HepG2 (cell line): Measurements from ENCODE around the gene DGAT2. TPM values are rescaled to one million over a fixed set of nuclear protein-coding genes. Genes with fewer than 3 reads are reported as not detected.

ENCODE experiments used
- AGO1 ChIP-seq: fragments of 200-400 bp; formaldehyde crosslinking; IDR thresholded peaks from 2 replicates; pipeline ENCODE4 v1.6.1; 2017; ENCODE audit warnings: mild to moderate bottlenecking, low read depth, low read length, moderate library complexity; ENCODE audit not compliant: poor library complexity, severe bottlenecking
- ATF7 ChIP-seq, 2 experiments: fragments of 450-650 bp in 1 of 2; sonication (generic) in 1 of 2; formaldehyde crosslinking in 1 of 2; IDR thresholded peaks; 2 replicates each; pipeline versions ENCODE4 v1.4.0 to v1.6.1; 2016 to 2020; ENCODE audit warnings: antibody characterized with exemption in 1 of 2, mild to moderate bottlenecking in 1 of 2, missing genetic modification reagents in 1 of 2
- HNF4G ChIP-seq, 2 experiments: sonication (generic) in 1 of 2; formaldehyde crosslinking in 1 of 2; IDR thresholded peaks; 2 replicates each; pipeline versions ENCODE4 v1.4.0 to v1.6.1; 2011 to 2020; ENCODE audit warnings: borderline replicate concordance in 2 of 2, low read depth in 2 of 2, mild to moderate bottlenecking in 2 of 2, low read length in 1 of 2, missing genetic modification reagents in 1 of 2, moderate library complexity in 1 of 2
- KLF13 ChIP-seq: sonication (generic); formaldehyde crosslinking; IDR thresholded peaks from 2 replicates; pipeline ENCODE4 v1.4.0; 2020; ENCODE audit warnings: mild to moderate bottlenecking, missing genetic modification reagents
- MED1 ChIP-seq: sonication (generic); formaldehyde crosslinking; IDR thresholded peaks from 2 replicates; pipeline ENCODE4 v1.4.0; 2020; ENCODE audit warnings: missing genetic modification reagents
- MYC ChIP-seq: sonication (generic); formaldehyde crosslinking; IDR thresholded peaks from 2 replicates; pipeline ENCODE4 v1.9.0; 2021; ENCODE audit warnings: missing genetic modification reagents, borderline replicate concordance
- NCOR1 ChIP-seq: fragments of 200-600 bp; sonication (generic); IDR thresholded peaks from 2 replicates; pipeline ENCODE4 v1.7.0; 2017; ENCODE audit warnings: antibody characterized with exemption, low read length, borderline replicate concordance
- SATB2 ChIP-seq: sonication (generic); formaldehyde crosslinking; IDR thresholded peaks from 2 replicates; pipeline ENCODE4 v1.5.0; 2020; ENCODE audit warnings: missing genetic modification reagents
- SYNCRIP ChIP-seq: fragments of 200-400 bp; formaldehyde crosslinking; IDR thresholded peaks from 2 replicates; pipeline ENCODE4 v1.6.1; 2018; ENCODE audit warnings: mild to moderate bottlenecking, low read depth, low read length; ENCODE audit not compliant: insufficient read depth
- YEATS4 ChIP-seq: sonication (generic); formaldehyde crosslinking; IDR thresholded peaks from 2 replicates; pipeline ENCODE4 v1.4.0; 2020; ENCODE audit warnings: missing genetic modification reagents, borderline replicate concordance
- ZNF354B ChIP-seq: sonication (generic); formaldehyde crosslinking; IDR thresholded peaks from 2 replicates; pipeline ENCODE4 v1.8.0; 2022; ENCODE audit warnings: mild to moderate bottlenecking, missing genetic modification reagents
- ZNF674 ChIP-seq: sonication (generic); formaldehyde crosslinking; IDR thresholded peaks from 2 replicates; pipeline ENCODE4 v1.5.0; 2020; ENCODE audit warnings: low read depth, mild to moderate bottlenecking, missing genetic modification reagents
- ZNF713 ChIP-seq: sonication (generic); formaldehyde crosslinking; IDR thresholded peaks from 2 replicates; pipeline ENCODE4 v1.4.0; 2020; ENCODE audit warnings: mild to moderate bottlenecking, missing genetic modification reagents
- ZSCAN25 ChIP-seq: sonication (generic); formaldehyde crosslinking; IDR thresholded peaks from 2 replicates; pipeline ENCODE4 v1.8.0; 2022; ENCODE audit warnings: mild to moderate bottlenecking, missing genetic modification reagents
- polyA plus RNA-seq, 8 experiments: library from polyadenylated mRNA; depleted of rRNA in 3 of 8; stranded (reverse) in 7 of 8; unstranded in 1 of 8; fragments of >200 nt; fragmentation: Illumina TruSeq in 4 of 8; extraction: Trizol in 4 of 8; gene quantifications; 2 replicates each; pipeline versions ENCODE4 v1.2.1 to v1.2.3, GENCODE V29; 2011 to 2016; ENCODE audit warnings: low read depth in 4 of 8, missing spikeins in 1 of 8, mixed read lengths in 1 of 8; ENCODE audit not compliant: insufficient read depth in 1 of 8
- total RNA-seq, 5 experiments: library from RNA; depleted of rRNA; stranded (reverse); fragments of >200 nt; fragmentation: Illumina TruSeq; extraction: Trizol; gene quantifications; 2 replicates each; pipeline ENCODE4 v1.2.3, GENCODE V29; 2016; ENCODE audit warnings: low read depth in 1 of 5
- TF ChIP-seq, protein P1 (sequence below): sonication (generic); formaldehyde crosslinking; IDR thresholded peaks from 2 replicates; pipeline ENCODE4 v1.4.0; 2020; ENCODE audit warnings: missing genetic modification reagents
- TF ChIP-seq, protein P2 (sequence below): fragments of 450-650 bp; IDR thresholded peaks from 2 replicates; pipeline ENCODE4 v1.6.1; 2017
- TF ChIP-seq, protein P3 (sequence below): sonication (generic); formaldehyde crosslinking; IDR thresholded peaks from 2 replicates; pipeline ENCODE4 v1.4.0; 2020; ENCODE audit warnings: missing genetic modification reagents
- TF ChIP-seq, protein P4 (sequence below): sonication (generic); formaldehyde crosslinking; IDR thresholded peaks from 2 replicates; pipeline ENCODE4 v1.4.0; 2020; ENCODE audit warnings: mild to moderate bottlenecking, missing genetic modification reagents
- TF ChIP-seq, protein P5 (sequence below): sonication (generic); formaldehyde crosslinking; IDR thresholded peaks from 2 replicates; pipeline ENCODE4 v1.4.0; 2020; ENCODE audit warnings: missing genetic modification reagents, borderline replicate concordance

Gene DGAT2
- total and polyA plus RNA-seq, 2 of the 13 experiments (the other 11 are each of a cell fraction or from before 2014, with no cell fraction given), result 39.0 to 65.6 TPM

- TF ChIP-seq ZNF674 (CRISPR knock-in tag) (no peak), MYC (CRISPR knock-in tag) (peak; percentile 87; the same call in 1 of the 2 replicates), MED1 (CRISPR knock-in tag) (no peak; the same call in 1 of the 2 replicates), NCOR1 (no peak), YEATS4 (CRISPR knock-in tag) (peak; percentile 62; the same call in 1 of the 2 replicates), AGO1 (no peak), ZNF354B (CRISPR knock-in tag) (no peak), ATF7 (IDR thresholded peaks at IDR 0.05) (no peak), ATF7 (CRISPR knock-in tag; IDR thresholded peaks at IDR 0.05) (no peak), SYNCRIP (no peak), ZSCAN25 (CRISPR knock-in tag) (peak; percentile 87), SATB2 (no peak), ZNF713 (CRISPR knock-in tag) (no peak), HNF4G (IDR thresholded peaks at IDR 0.05; ENCODE audit: borderline replicate concordance, low read depth, low read length) (no peak), HNF4G (CRISPR knock-in tag; IDR thresholded peaks at IDR 0.05; ENCODE audit: borderline replicate concordance, low read depth) (0 out of 2 replicates have a peak, but pooled peaks have one; percentile 27), KLF13 (CRISPR knock-in tag) (no peak)
- TF ChIP-seq, protein P1, sequence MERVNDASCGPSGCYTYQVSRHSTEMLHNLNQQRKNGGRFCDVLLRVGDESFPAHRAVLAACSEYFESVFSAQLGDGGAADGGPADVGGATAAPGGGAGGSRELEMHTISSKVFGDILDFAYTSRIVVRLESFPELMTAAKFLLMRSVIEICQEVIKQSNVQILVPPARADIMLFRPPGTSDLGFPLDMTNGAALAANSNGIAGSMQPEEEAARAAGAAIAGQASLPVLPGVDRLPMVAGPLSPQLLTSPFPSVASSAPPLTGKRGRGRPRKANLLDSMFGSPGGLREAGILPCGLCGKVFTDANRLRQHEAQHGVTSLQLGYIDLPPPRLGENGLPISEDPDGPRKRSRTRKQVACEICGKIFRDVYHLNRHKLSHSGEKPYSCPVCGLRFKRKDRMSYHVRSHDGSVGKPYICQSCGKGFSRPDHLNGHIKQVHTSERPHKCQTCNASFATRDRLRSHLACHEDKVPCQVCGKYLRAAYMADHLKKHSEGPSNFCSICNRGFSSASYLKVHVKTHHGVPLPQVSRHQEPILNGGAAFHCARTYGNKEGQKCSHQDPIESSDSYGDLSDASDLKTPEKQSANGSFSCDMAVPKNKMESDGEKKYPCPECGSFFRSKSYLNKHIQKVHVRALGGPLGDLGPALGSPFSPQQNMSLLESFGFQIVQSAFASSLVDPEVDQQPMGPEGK, result no peak
- TF ChIP-seq, protein P2, sequence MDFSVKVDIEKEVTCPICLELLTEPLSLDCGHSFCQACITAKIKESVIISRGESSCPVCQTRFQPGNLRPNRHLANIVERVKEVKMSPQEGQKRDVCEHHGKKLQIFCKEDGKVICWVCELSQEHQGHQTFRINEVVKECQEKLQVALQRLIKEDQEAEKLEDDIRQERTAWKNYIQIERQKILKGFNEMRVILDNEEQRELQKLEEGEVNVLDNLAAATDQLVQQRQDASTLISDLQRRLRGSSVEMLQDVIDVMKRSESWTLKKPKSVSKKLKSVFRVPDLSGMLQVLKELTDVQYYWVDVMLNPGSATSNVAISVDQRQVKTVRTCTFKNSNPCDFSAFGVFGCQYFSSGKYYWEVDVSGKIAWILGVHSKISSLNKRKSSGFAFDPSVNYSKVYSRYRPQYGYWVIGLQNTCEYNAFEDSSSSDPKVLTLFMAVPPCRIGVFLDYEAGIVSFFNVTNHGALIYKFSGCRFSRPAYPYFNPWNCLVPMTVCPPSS, result no peak
- TF ChIP-seq, protein P3, sequence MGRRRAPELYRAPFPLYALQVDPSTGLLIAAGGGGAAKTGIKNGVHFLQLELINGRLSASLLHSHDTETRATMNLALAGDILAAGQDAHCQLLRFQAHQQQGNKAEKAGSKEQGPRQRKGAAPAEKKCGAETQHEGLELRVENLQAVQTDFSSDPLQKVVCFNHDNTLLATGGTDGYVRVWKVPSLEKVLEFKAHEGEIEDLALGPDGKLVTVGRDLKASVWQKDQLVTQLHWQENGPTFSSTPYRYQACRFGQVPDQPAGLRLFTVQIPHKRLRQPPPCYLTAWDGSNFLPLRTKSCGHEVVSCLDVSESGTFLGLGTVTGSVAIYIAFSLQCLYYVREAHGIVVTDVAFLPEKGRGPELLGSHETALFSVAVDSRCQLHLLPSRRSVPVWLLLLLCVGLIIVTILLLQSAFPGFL (CRISPR knock-in tag), result no peak
- TF ChIP-seq, protein P4, sequence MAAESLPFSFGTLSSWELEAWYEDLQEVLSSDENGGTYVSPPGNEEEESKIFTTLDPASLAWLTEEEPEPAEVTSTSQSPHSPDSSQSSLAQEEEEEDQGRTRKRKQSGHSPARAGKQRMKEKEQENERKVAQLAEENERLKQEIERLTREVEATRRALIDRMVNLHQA (CRISPR knock-in tag), result no peak
- TF ChIP-seq, protein P5, sequence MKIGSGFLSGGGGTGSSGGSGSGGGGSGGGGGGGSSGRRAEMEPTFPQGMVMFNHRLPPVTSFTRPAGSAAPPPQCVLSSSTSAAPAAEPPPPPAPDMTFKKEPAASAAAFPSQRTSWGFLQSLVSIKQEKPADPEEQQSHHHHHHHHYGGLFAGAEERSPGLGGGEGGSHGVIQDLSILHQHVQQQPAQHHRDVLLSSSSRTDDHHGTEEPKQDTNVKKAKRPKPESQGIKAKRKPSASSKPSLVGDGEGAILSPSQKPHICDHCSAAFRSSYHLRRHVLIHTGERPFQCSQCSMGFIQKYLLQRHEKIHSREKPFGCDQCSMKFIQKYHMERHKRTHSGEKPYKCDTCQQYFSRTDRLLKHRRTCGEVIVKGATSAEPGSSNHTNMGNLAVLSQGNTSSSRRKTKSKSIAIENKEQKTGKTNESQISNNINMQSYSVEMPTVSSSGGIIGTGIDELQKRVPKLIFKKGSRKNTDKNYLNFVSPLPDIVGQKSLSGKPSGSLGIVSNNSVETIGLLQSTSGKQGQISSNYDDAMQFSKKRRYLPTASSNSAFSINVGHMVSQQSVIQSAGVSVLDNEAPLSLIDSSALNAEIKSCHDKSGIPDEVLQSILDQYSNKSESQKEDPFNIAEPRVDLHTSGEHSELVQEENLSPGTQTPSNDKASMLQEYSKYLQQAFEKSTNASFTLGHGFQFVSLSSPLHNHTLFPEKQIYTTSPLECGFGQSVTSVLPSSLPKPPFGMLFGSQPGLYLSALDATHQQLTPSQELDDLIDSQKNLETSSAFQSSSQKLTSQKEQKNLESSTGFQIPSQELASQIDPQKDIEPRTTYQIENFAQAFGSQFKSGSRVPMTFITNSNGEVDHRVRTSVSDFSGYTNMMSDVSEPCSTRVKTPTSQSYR, result no peak
These were observed 33.9 kb upstream of the DGAT2 start (continued) for GRCh38 chr11:75734491-75735180.
